ENCODE measurements around the gene ELAVL1.

The ELAVL1 gene

DNA sequence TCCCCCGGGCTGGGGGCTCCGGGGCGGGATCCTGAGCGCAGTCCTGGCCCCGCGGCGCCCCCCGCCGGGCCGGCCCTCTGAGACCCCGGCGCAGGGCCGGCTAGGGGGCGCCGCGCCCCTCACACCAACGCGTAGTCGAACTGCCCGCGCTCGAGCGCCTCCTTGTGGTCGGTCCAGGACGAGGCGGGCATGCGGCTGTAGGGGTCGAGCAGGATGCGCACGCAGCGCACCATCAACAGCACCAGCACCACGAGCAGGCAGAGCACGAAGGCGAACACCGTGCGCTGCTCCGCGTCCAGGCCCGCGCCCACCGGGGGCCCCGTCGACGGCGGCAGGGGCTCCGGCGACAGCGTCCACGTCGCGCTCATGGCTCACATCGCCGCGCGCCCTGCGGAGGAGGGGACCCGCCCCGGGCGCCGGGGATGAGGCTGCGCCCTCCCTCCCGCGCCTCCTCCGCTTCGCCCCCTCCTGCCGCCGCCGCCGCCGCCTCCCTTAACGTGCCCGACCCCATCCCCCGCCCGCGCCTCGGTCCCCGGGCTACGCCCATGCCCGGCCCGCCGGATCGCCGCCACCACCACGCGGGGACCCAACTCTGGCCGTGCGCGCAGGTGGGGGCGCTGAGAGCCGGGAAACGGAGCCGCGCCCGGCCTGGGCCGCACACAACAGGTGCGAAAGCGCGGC lies 80.1 kb downstream of the ELAVL1 start:
- TF ChIP-seq, protein P1, sequence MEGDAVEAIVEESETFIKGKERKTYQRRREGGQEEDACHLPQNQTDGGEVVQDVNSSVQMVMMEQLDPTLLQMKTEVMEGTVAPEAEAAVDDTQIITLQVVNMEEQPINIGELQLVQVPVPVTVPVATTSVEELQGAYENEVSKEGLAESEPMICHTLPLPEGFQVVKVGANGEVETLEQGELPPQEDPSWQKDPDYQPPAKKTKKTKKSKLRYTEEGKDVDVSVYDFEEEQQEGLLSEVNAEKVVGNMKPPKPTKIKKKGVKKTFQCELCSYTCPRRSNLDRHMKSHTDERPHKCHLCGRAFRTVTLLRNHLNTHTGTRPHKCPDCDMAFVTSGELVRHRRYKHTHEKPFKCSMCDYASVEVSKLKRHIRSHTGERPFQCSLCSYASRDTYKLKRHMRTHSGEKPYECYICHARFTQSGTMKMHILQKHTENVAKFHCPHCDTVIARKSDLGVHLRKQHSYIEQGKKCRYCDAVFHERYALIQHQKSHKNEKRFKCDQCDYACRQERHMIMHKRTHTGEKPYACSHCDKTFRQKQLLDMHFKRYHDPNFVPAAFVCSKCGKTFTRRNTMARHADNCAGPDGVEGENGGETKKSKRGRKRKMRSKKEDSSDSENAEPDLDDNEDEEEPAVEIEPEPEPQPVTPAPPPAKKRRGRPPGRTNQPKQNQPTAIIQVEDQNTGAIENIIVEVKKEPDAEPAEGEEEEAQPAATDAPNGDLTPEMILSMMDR (IDR thresholded peaks at IDR 0.05; ENCODE audit: borderline replicate concordance, control extremely low read depth, extremely low read depth, insufficient read depth, missing control alignments): peak; percentile 94
- DNase-seq (ENCODE audit: low spot score): peak; percentile 89
- in situ Hi-C loops (cut with MboI; ENCODE audit: low sequenced_read_pairs, unreplicated experiment): no loop called here

DNA sequence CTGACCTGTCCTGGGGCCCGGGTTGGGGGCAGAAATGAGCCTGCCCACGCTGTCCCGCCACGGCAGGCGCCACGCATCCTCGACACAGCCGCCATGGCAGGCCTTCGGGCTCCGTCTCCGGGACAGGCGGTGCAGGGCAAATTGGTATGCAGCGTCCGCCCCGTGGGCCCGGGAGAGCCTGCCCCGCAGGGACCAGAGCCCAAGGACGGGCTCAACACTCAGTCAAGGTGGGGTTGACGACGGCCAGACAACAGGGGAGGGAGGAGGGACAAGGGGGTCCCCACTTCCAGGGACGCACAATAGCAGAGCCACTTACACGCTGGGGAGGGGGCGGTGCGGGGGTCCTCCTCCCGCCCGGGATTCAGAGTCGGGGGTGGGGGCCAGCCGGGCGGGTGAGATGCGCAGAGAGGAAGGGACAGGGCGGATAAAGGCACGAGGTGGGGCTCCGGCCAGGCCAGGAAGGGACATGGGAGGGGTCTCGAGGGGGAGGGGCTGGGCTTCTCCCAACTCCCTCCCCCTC lies 80.7 kb downstream of the ELAVL1 start:
- in situ Hi-C loops (cut with MboI; ENCODE audit: low sequenced_read_pairs, unreplicated experiment): no loop called here
- no peak for DNase-seq (ENCODE audit: low spot score)
- TF ChIP-seq, protein P1 (IDR thresholded peaks at IDR 0.05; ENCODE audit: borderline replicate concordance, control extremely low read depth, extremely low read depth, insufficient read depth, missing control alignments): no peak

DNA sequence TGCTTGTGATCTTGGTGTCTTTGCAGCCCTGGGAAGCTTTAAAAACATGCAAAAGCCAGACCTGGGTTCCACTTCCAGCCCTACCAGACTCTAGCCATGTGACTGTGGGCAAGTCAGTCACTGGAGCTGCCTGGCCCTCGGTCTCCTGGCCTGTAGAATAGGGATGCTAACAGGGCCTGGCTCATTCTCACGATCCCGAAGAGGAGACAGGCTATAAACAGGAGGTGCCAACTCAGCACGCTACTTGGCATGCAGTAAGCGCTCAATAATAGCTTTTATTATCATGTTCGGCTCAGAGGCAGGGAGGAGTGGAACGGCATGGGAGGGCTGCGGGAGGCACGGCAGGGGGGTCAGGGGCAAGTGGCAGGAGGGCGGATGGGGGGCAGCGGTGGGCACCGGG lies 81.2 kb downstream of the ELAVL1 start:
- TF ChIP-seq, protein P1 (IDR thresholded peaks at IDR 0.05; ENCODE audit: borderline replicate concordance, control extremely low read depth, extremely low read depth, insufficient read depth, missing control alignments): no peak
- no peak for DNase-seq (ENCODE audit: low spot score)
- in situ Hi-C loops (cut with MboI; ENCODE audit: low sequenced_read_pairs, unreplicated experiment): no loop called here

DNA sequence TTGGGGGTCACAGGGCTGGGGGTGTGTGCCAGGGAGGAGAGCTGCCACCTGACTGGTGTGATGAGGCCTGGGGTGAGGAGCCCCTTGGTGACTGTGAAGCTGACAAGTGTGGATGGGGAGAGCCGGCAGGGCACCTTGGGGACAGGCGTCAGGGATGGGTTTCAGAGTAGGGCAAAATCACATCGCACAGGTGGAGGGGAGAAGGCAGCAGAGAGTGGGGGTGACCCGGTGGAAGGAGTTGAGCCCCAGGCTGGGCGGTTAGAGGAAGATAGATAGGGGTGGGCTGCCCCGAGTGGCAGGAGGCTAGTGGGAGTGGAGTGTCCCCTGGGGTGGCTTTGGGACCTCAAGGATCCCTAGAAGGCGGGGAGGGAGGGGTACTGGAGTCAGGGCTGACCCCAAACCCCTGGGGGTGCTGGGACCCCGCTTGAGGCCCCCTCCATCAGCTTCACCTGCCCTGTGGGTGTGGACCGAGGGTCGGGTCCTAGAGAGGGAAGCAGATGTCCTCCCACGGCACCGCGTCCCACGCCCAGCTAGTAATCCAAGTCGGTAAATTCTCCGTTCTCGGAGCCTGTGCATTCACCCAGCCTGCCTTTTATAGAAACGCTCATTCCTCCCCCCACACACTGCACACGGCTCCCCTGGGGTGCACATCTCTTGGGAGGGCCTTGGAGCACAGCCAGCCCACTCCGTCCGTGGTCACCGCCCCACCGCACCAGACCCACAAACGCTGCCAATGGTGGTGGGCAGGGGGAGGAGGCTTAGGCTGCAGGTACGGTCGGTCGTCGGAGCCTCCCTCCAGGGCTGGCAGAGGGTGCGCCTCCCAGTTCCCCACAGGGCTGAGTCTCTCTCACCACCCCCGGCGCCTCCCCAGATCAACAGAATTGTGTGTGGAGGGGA lies 81.9 kb downstream of the ELAVL1 start:
- no peak for DNase-seq (ENCODE audit: low spot score)
- TF ChIP-seq, protein P1 (IDR thresholded peaks at IDR 0.05; ENCODE audit: borderline replicate concordance, control extremely low read depth, extremely low read depth, insufficient read depth, missing control alignments): no peak
- in situ Hi-C loops (cut with MboI; ENCODE audit: low sequenced_read_pairs, unreplicated experiment): no loop called here

DNA sequence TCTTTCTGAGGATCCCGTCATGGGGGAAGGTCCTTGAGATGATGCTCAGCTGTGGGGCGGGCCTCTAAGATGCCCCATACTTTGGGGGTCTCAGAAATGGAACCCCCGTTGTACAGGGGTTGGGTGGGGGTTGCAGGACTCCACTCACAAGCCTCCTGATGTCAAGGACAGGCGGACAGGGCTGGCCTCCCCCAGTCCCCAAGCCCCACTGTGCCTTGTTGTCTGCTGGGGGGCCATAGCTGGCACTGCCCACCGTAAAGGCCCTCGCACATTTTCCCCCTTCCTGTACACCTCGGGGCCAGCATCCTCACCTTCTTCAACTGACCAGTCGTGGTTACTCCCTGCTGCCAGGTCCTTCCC lies 82.6 kb downstream of the ELAVL1 start:
- in situ Hi-C loops (cut with MboI; ENCODE audit: low sequenced_read_pairs, unreplicated experiment): no loop called here
- TF ChIP-seq, protein P1 (IDR thresholded peaks at IDR 0.05; ENCODE audit: borderline replicate concordance, control extremely low read depth, extremely low read depth, insufficient read depth, missing control alignments): no peak
- no peak for DNase-seq (ENCODE audit: low spot score)

DNA sequence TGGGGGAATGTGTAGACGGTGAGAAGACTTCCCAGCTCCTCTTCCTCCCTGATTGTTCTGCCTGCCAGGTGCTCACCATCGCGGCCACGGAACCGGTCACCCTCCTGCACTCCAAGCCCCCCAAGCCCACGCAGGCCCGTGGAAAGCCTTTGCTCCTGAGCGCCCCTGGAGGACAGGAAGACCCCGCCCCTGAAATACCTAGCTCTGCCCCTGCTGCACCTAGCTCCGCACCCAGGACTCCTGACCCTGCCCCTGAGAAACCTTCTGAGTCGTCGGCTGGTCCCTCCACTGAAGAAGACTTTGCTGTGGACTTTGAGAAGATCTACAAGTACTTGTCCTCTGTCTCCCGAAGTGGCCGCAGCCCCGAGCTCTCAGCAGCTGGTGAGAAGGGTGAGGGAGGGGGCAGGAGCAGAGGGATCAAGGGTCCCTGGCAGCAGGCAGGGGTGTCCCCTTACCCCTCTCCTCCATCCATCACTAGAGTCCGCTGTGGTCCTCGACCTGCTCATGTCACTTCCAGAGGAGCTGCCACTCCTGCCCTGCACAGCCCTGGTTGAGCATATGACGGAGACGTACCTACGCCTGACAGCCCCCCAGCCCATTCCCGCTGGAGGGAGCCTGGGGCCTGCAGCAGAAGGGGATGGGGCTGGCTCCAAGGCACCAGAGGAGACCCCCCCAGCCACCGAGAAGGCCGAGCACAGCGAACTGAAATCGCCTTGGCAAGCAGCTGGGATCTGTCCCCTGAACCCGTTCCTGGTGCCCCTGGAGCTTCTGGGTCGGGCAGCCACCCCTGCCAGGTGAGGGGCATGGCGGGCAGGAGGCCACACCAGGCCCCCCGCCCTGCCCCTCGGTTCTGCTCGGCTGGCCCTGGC lies 83.2 kb downstream of the ELAVL1 start:
- in situ Hi-C loops (cut with MboI; ENCODE audit: low sequenced_read_pairs, unreplicated experiment): no loop called here
- TF ChIP-seq, protein P1 (IDR thresholded peaks at IDR 0.05; ENCODE audit: borderline replicate concordance, control extremely low read depth, extremely low read depth, insufficient read depth, missing control alignments): no peak

More for the DNA sequence above, 83.2 kb downstream of the ELAVL1 start:
- no peak for DNase-seq (ENCODE audit: low spot score)
